ENCODE data around the gene PTGES3.
"Not testable (repeated sequence)": the region's sequence is repeated elsewhere in the genome, so short reads cannot be mapped to it uniquely, and the experiment has no call there.

PTGES3 gene

DNA sequence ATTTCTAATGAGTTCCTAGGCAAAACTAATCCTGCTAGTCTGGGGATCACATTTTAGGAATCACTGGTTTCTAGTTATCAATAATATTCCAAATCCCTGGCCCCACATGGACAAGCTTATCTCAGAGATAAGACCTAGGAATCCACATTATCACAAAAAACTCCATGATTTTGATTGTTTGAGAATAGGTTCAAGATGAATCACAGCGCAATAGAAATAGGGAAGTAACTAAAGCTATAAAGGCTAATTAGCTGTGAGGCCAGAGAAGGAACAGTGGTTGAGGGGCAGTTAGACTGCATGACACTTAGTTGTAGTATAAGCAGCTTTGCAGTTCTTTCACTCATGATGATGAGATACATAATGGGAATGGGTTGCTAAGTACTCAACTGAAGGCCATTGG, 29.2 kb downstream of the PTGES3 start:
- H3K9me2 ChIP-seq (replicated peaks; ENCODE audit: low read depth, low read length) = no peaks in the 10 kb centered on the region
- H3K4me1 ChIP-seq (ENCODE audit: insufficient read depth, low read length, poor library complexity, severe bottlenecking) = no peaks in the 10 kb centered on the region
- H4K20me1 ChIP-seq (ENCODE audit: insufficient read depth, low read length, poor library complexity, severe bottlenecking) = no peaks in the 10 kb centered on the region
- no peaks in the 10 kb centered on the region; the same call in 1 of the 2 replicates for H3F3A ChIP-seq (ENCODE audit: low read depth)
- no peak overlapping the region for H2AFZ ChIP-seq (ENCODE audit: low read length)
- no peak for TF ChIP-seq EZH2phosphoT487 (IDR thresholded peaks at IDR 0.05; ENCODE audit: borderline replicate concordance)
- peaks cover 18% of the 10 kb centered on the region; the same call in 1 of the 2 replicates for H3K36me3 ChIP-seq (ENCODE audit: insufficient read depth, low read length)
- H3K9me3 ChIP-seq (ENCODE audit: insufficient read depth, low read depth, low read length) = peaks cover 1% of the 10 kb centered on the region; the same call in 1 of the 2 replicates
- no peak overlapping the region for H3K4me2 ChIP-seq (ENCODE audit: low read depth, low read length, poor library complexity, severe bottlenecking)
- H3K79me2 ChIP-seq (ENCODE audit: insufficient read depth, low read length) = no peaks in the 10 kb centered on the region
- no peaks in the 10 kb centered on the region for H3K27me3 ChIP-seq (ENCODE audit: insufficient read depth, low read length, poor library complexity, severe bottlenecking)
- H3K9ac ChIP-seq (ENCODE audit: low read depth, low read length, poor library complexity, severe bottlenecking) = no peak overlapping the region
- H3K4me3 ChIP-seq (ENCODE audit: low read length, poor library complexity, severe bottlenecking) = no peak overlapping the region

GRCh38 chr12:56657416-56658379, 30.4 kb downstream of the PTGES3 start:
- Histone ChIP-seq H3K9me2 (replicated peaks; ENCODE audit: low read depth, low read length) (no peaks in the 10 kb centered on the region), H2AFZ (ENCODE audit: low read length) (no peak overlapping the region), H3F3A (ENCODE audit: low read depth) (no peaks in the 10 kb centered on the region), H3K9ac (ENCODE audit: low read depth, low read length, poor library complexity, severe bottlenecking) (no peak overlapping the region), H3K79me2 (ENCODE audit: insufficient read depth, low read length) (no peaks in the 10 kb centered on the region), H3K27me3 (ENCODE audit: insufficient read depth, low read length, poor library complexity, severe bottlenecking) (no peaks in the 10 kb centered on the region), H3K4me2 (ENCODE audit: low read depth, low read length, poor library complexity, severe bottlenecking) (no peak overlapping the region), H3K9me3 (ENCODE audit: insufficient read depth, low read depth, low read length) (peaks cover 3% of the 10 kb centered on the region; the same call in 1 of the 2 replicates), H4K20me1 (ENCODE audit: insufficient read depth, low read length, poor library complexity, severe bottlenecking) (no peaks in the 10 kb centered on the region), H3K36me3 (ENCODE audit: insufficient read depth, low read length) (peaks cover 6% of the 10 kb centered on the region; the same call in 1 of the 2 replicates), H3K4me3 (ENCODE audit: low read length, poor library complexity, severe bottlenecking) (no peak overlapping the region), H3K4me1 (ENCODE audit: insufficient read depth, low read length, poor library complexity, severe bottlenecking) (no peaks in the 10 kb centered on the region)
- TF ChIP-seq CTCF (conservative IDR thresholded peaks at IDR 0.05; ENCODE audit: low read length) (no peak), EZH2phosphoT487 (IDR thresholded peaks at IDR 0.05; ENCODE audit: borderline replicate concordance) (no peak)

DNA sequence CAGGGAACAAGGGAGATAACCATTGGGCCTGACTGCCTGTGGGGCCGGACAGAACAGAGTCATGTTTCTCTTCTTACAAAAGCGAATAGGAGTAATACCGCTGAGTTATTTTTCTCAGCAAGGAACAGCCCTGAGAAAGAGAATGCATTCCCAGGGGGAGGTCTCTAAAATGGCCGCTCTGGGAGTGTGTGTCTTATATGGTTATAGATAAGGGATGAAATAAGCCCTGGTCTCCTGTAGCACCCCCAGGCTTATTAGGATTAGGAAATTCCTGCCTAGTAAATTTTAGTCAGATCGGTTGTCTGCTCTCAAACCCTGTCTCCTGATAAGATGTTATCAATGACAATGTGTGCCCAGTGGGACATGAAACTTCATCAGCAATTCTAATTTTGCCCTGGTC, 34.3 kb downstream of the PTGES3 start:
- H3K79me2 ChIP-seq (ENCODE audit: insufficient read depth, low read length); H3F3A ChIP-seq (ENCODE audit: low read depth); H3K36me3 ChIP-seq (ENCODE audit: insufficient read depth, low read length); H3K4me3 ChIP-seq (ENCODE audit: low read length, poor library complexity, severe bottlenecking); H3K4me2 ChIP-seq (ENCODE audit: low read depth, low read length, poor library complexity, severe bottlenecking); H3K27me3 ChIP-seq (ENCODE audit: insufficient read depth, low read length, poor library complexity, severe bottlenecking); H3K9ac ChIP-seq (ENCODE audit: low read depth, low read length, poor library complexity, severe bottlenecking); H3K9me2 ChIP-seq (replicated peaks; ENCODE audit: low read depth, low read length); H4K20me1 ChIP-seq (ENCODE audit: insufficient read depth, low read length, poor library complexity, severe bottlenecking); H3K9me3 ChIP-seq (ENCODE audit: insufficient read depth, low read depth, low read length); H2AFZ ChIP-seq (ENCODE audit: low read length); H3K4me1 ChIP-seq (ENCODE audit: insufficient read depth, low read length, poor library complexity, severe bottlenecking): not testable (repeated sequence)

DNA sequence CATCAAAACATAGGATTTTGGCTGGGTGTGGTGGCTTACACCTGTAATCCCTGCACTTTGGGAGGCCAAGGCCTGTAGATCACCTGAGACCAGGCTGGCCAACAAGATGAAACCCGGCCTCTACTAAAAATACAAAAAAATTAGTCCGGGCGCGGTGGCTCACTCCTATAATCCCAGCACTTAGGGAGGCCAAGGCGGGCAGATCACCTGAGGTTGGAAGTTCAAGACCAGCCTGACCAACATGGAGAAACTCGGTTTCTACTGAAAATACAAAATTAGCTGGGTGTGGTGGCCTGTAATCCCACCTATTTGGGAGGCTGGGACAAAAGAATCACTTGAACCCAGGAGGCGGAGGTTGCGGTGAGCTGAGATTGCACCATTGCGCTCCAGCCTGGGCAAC, 40.1 kb downstream of the PTGES3 start:
- not testable (repeated sequence) for H3K4me2 ChIP-seq (ENCODE audit: low read depth, low read length, poor library complexity, severe bottlenecking); H3K9ac ChIP-seq (ENCODE audit: low read depth, low read length, poor library complexity, severe bottlenecking); H3K4me3 ChIP-seq (ENCODE audit: low read length, poor library complexity, severe bottlenecking); H3K9me2 ChIP-seq (replicated peaks; ENCODE audit: low read depth, low read length); H3K27me3 ChIP-seq (ENCODE audit: insufficient read depth, low read length, poor library complexity, severe bottlenecking); H2AFZ ChIP-seq (ENCODE audit: low read length); H3K9me3 ChIP-seq (ENCODE audit: insufficient read depth, low read depth, low read length); H3K36me3 ChIP-seq (ENCODE audit: insufficient read depth, low read length); H3F3A ChIP-seq (ENCODE audit: low read depth)
- Histone ChIP-seq H4K20me1 (ENCODE audit: insufficient read depth, low read length, poor library complexity, severe bottlenecking) (peaks cover 27% of the 10 kb centered on the region), H3K79me2 (ENCODE audit: insufficient read depth, low read length) (peaks cover 28% of the 10 kb centered on the region), H3K4me1 (ENCODE audit: insufficient read depth, low read length, poor library complexity, severe bottlenecking) (peaks cover 22% of the 10 kb centered on the region)
